Measurements from ENCODE around the gene RXRA.

GRCh38 chr9:134486143-134486591 lies 159.9 kb downstream of the RXRA start:
- TF ChIP-seq NRF1 (IDR thresholded peaks at IDR 0.05; ENCODE audit: low read depth, low read length): no peak
- no peak for TF ChIP-seq POLR2AphosphoS5 (IDR thresholded peaks at IDR 0.05; ENCODE audit: low read depth, low read length)
- TF ChIP-seq REST (IDR thresholded peaks at IDR 0.05; ENCODE audit: low read depth, low read length): no peak
- TF ChIP-seq CTCF (IDR thresholded peaks at IDR 0.05): no peak
- no peak for TF ChIP-seq MAX (IDR thresholded peaks at IDR 0.05; ENCODE audit: low read depth)
- no peak for TF ChIP-seq TAF1 (IDR thresholded peaks at IDR 0.05; ENCODE audit: borderline replicate concordance, low read depth, low read length)
- no peak for TF ChIP-seq IRF3 (IDR thresholded peaks at IDR 0.05; ENCODE audit: low read depth, low read length)
